Ishikawa (cell line): ENCODE data around the gene GAPDHS.

Experiments
- CEBPB ChIP-seq: IDR thresholded peaks from 2 replicates; pipeline ENCODE4 v1.6.1; 2012
- CREB1 ChIP-seq: IDR thresholded peaks from 2 replicates; pipeline ENCODE4 v1.6.1; 2012; ENCODE audit warnings: low read depth
- RAD21 ChIP-seq: IDR thresholded peaks from 2 replicates; pipeline ENCODE4 v1.6.1; 2012; ENCODE audit warnings: low read depth
- TF ChIP-seq, protein P1 (sequence below): IDR thresholded peaks from 2 replicates; pipeline ENCODE4 v1.6.1; 2012; ENCODE audit warnings: low read depth, mild to moderate bottlenecking
- TF ChIP-seq, protein P2 (sequence below): IDR thresholded peaks from 2 replicates; pipeline ENCODE4 v1.6.1; 2012

DNA sequence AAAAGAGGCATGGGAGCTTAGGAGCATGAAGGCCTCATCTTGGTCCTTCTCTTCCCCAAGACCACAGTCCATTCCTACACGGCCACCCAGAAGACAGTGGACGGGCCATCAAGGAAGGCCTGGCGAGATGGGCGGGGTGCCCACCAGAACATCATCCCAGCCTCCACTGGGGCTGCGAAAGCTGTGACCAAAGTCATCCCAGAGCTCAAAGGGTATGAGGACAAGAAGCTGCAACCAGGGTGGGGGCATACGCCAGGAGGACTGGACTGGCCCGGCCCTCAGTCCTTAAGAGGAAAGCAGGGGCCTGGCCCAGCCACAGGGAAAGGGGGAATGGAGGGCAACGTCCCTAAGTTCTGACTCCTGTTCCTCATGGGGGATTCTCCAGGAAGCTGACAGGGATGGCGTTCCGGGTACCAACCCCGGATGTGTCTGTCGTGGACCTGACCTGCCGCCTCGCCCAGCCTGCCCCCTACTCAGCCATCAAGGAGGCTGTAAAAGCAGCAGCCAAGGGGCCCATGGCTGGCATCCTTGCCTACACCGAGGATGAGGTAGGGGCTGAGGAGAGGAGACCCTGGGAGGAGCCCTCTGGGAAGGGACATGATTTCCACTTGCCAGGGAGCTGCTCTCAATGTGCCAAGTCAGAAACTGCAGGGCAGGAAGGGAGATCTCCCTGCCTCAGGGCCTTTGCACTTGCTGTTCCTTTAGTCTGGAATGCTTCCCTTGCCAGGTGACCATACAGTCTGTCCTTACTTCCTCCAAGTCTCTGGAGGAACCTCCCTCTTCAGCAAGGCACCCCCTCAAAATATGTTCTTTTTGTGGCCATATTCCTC is 10.2 kb downstream of the GAPDHS start:
- TF ChIP-seq, protein P1, sequence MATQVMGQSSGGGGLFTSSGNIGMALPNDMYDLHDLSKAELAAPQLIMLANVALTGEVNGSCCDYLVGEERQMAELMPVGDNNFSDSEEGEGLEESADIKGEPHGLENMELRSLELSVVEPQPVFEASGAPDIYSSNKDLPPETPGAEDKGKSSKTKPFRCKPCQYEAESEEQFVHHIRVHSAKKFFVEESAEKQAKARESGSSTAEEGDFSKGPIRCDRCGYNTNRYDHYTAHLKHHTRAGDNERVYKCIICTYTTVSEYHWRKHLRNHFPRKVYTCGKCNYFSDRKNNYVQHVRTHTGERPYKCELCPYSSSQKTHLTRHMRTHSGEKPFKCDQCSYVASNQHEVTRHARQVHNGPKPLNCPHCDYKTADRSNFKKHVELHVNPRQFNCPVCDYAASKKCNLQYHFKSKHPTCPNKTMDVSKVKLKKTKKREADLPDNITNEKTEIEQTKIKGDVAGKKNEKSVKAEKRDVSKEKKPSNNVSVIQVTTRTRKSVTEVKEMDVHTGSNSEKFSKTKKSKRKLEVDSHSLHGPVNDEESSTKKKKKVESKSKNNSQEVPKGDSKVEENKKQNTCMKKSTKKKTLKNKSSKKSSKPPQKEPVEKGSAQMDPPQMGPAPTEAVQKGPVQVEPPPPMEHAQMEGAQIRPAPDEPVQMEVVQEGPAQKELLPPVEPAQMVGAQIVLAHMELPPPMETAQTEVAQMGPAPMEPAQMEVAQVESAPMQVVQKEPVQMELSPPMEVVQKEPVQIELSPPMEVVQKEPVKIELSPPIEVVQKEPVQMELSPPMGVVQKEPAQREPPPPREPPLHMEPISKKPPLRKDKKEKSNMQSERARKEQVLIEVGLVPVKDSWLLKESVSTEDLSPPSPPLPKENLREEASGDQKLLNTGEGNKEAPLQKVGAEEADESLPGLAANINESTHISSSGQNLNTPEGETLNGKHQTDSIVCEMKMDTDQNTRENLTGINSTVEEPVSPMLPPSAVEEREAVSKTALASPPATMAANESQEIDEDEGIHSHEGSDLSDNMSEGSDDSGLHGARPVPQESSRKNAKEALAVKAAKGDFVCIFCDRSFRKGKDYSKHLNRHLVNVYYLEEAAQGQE: no peak
- no peak for TF ChIP-seq RAD21
- no peak for TF ChIP-seq CEBPB
- TF ChIP-seq CREB1: no peak
- TF ChIP-seq, protein P2, sequence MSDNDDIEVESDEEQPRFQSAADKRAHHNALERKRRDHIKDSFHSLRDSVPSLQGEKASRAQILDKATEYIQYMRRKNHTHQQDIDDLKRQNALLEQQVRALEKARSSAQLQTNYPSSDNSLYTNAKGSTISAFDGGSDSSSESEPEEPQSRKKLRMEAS: no peak
